A673 (cell line): Measurements from ENCODE around the gene SIRPA.

Experiments
- EZH2 ChIP-seq: fragments of 200-600 bp; sonication (generic); IDR thresholded peaks from 2 replicates; pipeline ENCODE4 v1.6.1; 2017; ENCODE audit warnings: borderline replicate concordance, low read depth, mild to moderate bottlenecking, mixed read lengths, antibody characterized with exemption, low read length; ENCODE audit not compliant: poor library complexity, severe bottlenecking
- TF ChIP-seq, protein P1 (sequence below): fragments of 300-800, 200-600 bp; sonication (generic); conservative IDR thresholded peaks from 2 replicates; pipeline ENCODE4 v1.5.1; 2017; ENCODE audit warnings: low read depth, mild to moderate bottlenecking, antibody characterized with exemption, low read length, moderate library complexity, mixed read lengths

DNA sequence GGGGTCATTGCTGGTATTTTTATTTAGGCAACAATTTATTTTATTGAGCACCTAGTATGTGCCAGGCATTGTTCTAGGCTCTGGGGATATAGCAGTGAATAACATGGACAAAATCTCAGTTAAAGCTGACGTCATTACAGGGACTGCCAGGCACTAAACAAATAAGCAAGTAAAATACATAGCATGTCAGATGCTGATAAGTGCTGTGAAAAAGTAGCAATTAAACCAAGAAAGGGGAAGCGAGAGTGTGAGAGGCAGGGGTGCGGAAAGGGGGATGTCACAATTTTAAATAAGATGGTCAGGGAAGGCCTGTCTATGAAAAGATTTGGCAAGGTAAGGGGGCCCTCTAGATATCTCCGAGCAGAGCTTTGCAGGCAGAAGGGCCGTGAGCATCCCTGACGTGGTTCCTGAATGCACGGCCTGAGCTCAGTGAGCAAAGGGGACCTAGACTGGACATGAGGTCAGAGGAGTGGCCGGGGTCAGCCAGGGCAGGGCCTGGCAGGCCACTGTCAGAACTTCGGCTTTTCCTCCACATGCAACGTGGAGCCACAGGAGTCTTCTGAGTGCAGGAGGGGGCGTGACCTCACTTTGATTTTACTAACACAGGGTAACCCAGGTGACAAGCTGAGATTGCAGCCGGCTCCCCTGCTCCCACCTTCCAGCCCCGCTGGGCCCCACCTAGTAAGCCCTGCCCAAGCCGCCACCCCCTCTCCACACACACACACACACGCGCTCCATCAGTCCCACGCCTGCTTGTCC lies 24.2 kb upstream of the SIRPA start:
- TF ChIP-seq, protein P1, sequence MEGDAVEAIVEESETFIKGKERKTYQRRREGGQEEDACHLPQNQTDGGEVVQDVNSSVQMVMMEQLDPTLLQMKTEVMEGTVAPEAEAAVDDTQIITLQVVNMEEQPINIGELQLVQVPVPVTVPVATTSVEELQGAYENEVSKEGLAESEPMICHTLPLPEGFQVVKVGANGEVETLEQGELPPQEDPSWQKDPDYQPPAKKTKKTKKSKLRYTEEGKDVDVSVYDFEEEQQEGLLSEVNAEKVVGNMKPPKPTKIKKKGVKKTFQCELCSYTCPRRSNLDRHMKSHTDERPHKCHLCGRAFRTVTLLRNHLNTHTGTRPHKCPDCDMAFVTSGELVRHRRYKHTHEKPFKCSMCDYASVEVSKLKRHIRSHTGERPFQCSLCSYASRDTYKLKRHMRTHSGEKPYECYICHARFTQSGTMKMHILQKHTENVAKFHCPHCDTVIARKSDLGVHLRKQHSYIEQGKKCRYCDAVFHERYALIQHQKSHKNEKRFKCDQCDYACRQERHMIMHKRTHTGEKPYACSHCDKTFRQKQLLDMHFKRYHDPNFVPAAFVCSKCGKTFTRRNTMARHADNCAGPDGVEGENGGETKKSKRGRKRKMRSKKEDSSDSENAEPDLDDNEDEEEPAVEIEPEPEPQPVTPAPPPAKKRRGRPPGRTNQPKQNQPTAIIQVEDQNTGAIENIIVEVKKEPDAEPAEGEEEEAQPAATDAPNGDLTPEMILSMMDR = no peak
- no peak for TF ChIP-seq EZH2
